HepG2 (cell line): ENCODE data around the gene GRM2. TPM values are rescaled to one million over a fixed set of nuclear protein-coding genes. Genes with fewer than 3 reads are reported as not detected.

Experiments
- BCL6 ChIP-seq: IDR thresholded peaks from 2 replicates; pipeline ENCODE4 v1.6.1; 2016; ENCODE audit warnings: missing genetic modification reagents, missing compliant biosample characterization
- ELF1 ChIP-seq: sonication (generic); formaldehyde crosslinking; IDR thresholded peaks from 2 replicates; pipeline ENCODE4 v1.4.0; 2020; ENCODE audit warnings: missing genetic modification reagents
- NCOR1 ChIP-seq: fragments of 200-600 bp; sonication (generic); IDR thresholded peaks from 2 replicates; pipeline ENCODE4 v1.7.0; 2017; ENCODE audit warnings: antibody characterized with exemption, low read length, borderline replicate concordance
- NFKBIZ ChIP-seq: IDR thresholded peaks from 2 replicates; pipeline ENCODE4 v1.6.1; 2018; ENCODE audit warnings: missing genetic modification reagents, missing compliant biosample characterization
- PHF8 ChIP-seq: sonication (generic); formaldehyde crosslinking; IDR thresholded peaks from 2 replicates; pipeline ENCODE4 v1.5.0; 2020; ENCODE audit warnings: missing genetic modification reagents
- RBM39 ChIP-seq: fragments of 200-400 bp; formaldehyde crosslinking; IDR thresholded peaks from one replicate; pipeline ENCODE4 v1.6.1; 2018; ENCODE audit warnings: antibody characterized with exemption, mild to moderate bottlenecking, low read depth, low read length; ENCODE audit not compliant: poor library complexity, severe bottlenecking
- SMC3 ChIP-seq: IDR thresholded peaks from 2 replicates; pipeline ENCODE4 v1.6.1; 2011; ENCODE audit warnings: low read length, improper control_type of control experiment
- SOX5 ChIP-seq: IDR thresholded peaks from 2 replicates; pipeline ENCODE4 v1.6.1; 2016; ENCODE audit warnings: borderline replicate concordance
- polyA plus RNA-seq, 8 experiments: library from polyadenylated mRNA; depleted of rRNA in 3 of 8; stranded (reverse) in 7 of 8; unstranded in 1 of 8; fragments of >200 nt; fragmentation: Illumina TruSeq in 4 of 8; extraction: Trizol in 4 of 8; gene quantifications; 2 replicates each; pipeline versions ENCODE4 v1.2.1 to v1.2.3, GENCODE V29; 2011 to 2016; ENCODE audit warnings: low read depth in 4 of 8, missing spikeins in 1 of 8, mixed read lengths in 1 of 8; ENCODE audit not compliant: insufficient read depth in 1 of 8
- total RNA-seq, 5 experiments: library from RNA; depleted of rRNA; stranded (reverse); fragments of >200 nt; fragmentation: Illumina TruSeq; extraction: Trizol; gene quantifications; 2 replicates each; pipeline ENCODE4 v1.2.3, GENCODE V29; 2016; ENCODE audit warnings: low read depth in 1 of 5
- TF ChIP-seq, protein P1 (sequence below), 2 experiments: sonication (generic) in 1 of 2; formaldehyde crosslinking in 1 of 2; IDR thresholded peaks; 2 replicates each; pipeline versions ENCODE4 v1.4.0 to v1.6.1; 2016 to 2020; ENCODE audit warnings: borderline replicate concordance in 1 of 2, low read depth in 1 of 2, mild to moderate bottlenecking in 1 of 2, missing genetic modification reagents in 1 of 2
- TF ChIP-seq, protein P2 (sequence below): IDR thresholded peaks from 2 replicates; pipeline ENCODE4 v1.6.1; 2018; ENCODE audit warnings: missing genetic modification reagents, mild to moderate bottlenecking, missing compliant biosample characterization
- TF ChIP-seq, protein P3 (sequence below): sonication (generic); formaldehyde crosslinking; conservative IDR thresholded peaks from 2 replicates; pipeline ENCODE4 v1.8.0; 2022; ENCODE audit warnings: mild to moderate bottlenecking, moderate library complexity, missing genetic modification reagents
- TF ChIP-seq, protein P4 (sequence below): sonication (generic); formaldehyde crosslinking; IDR thresholded peaks from 2 replicates; pipeline ENCODE4 v1.5.0; 2020; ENCODE audit warnings: missing genetic modification reagents
- TF ChIP-seq, protein P5 (sequence below), 2 experiments: sonication (generic) in 1 of 2; formaldehyde crosslinking in 1 of 2; IDR thresholded peaks; 2 replicates each; pipeline versions ENCODE4 v1.4.0 to v1.6.1; 2018 to 2020; ENCODE audit warnings: missing genetic modification reagents in 2 of 2, borderline replicate concordance in 1 of 2, low read depth in 1 of 2, mild to moderate bottlenecking in 1 of 2, missing biosample characterization in 1 of 2
- TF ChIP-seq, protein P6 (sequence below): sonication (generic); formaldehyde crosslinking; IDR thresholded peaks from 2 replicates; pipeline ENCODE4 v1.5.1; 2020; ENCODE audit warnings: missing genetic modification reagents, mild to moderate bottlenecking, borderline replicate concordance

The GRM2 gene
- total and polyA plus RNA-seq, 2 of the 13 experiments (the other 11 are each of a cell fraction or from before 2014, with no cell fraction given), result 0.04 to 0.07 TPM

DNA sequence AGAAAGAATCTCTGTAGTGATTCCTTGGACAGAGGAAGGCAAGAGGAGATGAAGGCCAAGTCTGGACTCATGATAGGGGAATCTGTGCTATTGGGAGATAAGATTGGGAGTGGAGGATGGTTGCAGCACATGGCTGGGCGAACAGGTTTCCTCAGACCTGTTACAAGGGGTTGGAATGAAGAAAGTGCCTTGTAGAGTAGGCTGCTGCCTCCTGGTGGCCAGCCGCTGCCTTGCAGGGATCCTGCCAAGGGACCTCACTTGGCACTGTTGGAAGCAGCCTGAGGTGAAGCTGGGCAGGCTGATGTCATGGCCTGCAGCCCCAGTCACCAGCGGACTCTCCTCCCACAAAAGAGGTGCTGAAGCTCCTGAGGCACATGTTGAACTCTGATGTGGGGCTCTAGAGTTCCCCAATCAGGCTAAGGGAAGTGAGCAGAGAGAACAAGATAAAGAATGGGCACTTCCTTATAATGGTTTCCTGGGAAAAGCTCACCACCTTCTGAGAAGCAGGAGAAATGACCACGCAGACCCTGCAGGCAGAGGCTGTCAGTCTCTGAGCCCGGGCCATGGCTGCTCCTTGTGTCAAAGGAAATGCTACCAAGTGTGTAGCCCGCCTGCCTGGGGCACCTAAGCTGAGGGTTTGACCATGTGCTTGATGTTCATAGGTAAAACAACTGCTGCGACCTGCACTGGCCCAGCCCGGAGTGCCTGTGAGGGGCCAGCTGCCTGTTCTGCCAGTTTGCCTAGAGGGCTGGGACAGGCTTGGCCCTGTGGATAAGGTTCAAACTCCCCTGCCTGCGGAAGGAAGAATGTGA lies 37.4 kb upstream of the GRM2 start (continued):
- TF ChIP-seq, protein P1, sequence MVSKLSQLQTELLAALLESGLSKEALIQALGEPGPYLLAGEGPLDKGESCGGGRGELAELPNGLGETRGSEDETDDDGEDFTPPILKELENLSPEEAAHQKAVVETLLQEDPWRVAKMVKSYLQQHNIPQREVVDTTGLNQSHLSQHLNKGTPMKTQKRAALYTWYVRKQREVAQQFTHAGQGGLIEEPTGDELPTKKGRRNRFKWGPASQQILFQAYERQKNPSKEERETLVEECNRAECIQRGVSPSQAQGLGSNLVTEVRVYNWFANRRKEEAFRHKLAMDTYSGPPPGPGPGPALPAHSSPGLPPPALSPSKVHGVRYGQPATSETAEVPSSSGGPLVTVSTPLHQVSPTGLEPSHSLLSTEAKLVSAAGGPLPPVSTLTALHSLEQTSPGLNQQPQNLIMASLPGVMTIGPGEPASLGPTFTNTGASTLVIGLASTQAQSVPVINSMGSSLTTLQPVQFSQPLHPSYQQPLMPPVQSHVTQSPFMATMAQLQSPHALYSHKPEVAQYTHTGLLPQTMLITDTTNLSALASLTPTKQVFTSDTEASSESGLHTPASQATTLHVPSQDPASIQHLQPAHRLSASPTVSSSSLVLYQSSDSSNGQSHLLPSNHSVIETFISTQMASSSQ (IDR thresholded peaks at IDR 0.05; ENCODE audit: low read depth), result no peak
- TF ChIP-seq, protein P1 (CRISPR knock-in tag; IDR thresholded peaks at IDR 0.05; ENCODE audit: borderline replicate concordance), result no peak
- TF ChIP-seq SOX5 (no peak), SMC3 (peak; percentile 67), NFKBIZ (CRISPR knock-in tag) (no peak), BCL6 (no peak), ELF1 (CRISPR knock-in tag) (no peak; the same call in 1 of the 2 replicates), RBM39 (peak; percentile 47), NCOR1 (no peak), PHF8 (no peak)
- TF ChIP-seq, protein P2, sequence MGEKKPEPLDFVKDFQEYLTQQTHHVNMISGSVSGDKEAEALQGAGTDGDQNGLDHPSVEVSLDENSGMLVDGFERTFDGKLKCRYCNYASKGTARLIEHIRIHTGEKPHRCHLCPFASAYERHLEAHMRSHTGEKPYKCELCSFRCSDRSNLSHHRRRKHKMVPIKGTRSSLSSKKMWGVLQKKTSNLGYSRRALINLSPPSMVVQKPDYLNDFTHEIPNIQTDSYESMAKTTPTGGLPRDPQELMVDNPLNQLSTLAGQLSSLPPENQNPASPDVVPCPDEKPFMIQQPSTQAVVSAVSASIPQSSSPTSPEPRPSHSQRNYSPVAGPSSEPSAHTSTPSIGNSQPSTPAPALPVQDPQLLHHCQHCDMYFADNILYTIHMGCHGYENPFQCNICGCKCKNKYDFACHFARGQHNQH (CRISPR knock-in tag), result 0 out of 2 replicates have a peak, but pooled peaks have one; percentile 37
- TF ChIP-seq, protein P3, sequence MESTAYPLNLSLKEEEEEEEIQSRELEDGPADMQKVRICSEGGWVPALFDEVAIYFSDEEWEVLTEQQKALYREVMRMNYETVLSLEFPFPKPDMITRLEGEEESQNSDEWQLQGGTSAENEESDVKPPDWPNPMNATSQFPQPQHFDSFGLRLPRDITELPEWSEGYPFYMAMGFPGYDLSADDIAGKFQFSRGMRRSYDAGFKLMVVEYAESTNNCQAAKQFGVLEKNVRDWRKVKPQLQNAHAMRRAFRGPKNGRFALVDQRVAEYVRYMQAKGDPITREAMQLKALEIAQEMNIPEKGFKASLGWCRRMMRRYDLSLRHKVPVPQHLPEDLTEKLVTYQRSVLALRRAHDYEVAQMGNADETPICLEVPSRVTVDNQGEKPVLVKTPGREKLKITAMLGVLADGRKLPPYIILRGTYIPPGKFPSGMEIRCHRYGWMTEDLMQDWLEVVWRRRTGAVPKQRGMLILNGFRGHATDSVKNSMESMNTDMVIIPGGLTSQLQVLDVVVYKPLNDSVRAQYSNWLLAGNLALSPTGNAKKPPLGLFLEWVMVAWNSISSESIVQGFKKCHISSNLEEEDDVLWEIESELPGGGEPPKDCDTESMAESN (CRISPR knock-in tag), result 0 out of 2 replicates have a peak, but pooled peaks have one; percentile 31
- TF ChIP-seq, protein P4, sequence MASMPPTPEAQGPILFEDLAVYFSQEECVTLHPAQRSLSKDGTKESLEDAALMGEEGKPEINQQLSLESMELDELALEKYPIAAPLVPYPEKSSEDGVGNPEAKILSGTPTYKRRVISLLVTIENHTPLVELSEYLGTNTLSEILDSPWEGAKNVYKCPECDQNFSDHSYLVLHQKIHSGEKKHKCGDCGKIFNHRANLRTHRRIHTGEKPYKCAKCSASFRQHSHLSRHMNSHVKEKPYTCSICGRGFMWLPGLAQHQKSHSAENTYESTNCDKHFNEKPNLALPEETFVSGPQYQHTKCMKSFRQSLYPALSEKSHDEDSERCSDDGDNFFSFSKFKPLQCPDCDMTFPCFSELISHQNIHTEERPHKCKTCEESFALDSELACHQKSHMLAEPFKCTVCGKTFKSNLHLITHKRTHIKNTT (CRISPR knock-in tag), result no peak
- TF ChIP-seq, protein P5, sequence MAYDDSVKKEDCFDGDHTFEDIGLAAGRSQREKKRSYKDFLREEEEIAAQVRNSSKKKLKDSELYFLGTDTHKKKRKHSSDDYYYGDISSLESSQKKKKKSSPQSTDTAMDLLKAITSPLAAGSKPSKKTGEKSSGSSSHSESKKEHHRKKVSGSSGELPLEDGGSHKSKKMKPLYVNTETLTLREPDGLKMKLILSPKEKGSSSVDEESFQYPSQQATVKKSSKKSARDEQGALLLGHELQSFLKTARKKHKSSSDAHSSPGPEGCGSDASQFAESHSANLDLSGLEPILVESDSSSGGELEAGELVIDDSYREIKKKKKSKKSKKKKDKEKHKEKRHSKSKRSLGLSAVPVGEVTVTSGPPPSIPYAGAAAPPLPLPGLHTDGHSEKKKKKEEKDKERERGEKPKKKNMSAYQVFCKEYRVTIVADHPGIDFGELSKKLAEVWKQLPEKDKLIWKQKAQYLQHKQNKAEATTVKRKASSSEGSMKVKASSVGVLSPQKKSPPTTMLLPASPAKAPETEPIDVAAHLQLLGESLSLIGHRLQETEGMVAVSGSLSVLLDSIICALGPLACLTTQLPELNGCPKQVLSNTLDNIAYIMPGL (CRISPR knock-in tag; IDR thresholded peaks at IDR 0.05; ENCODE audit: borderline replicate concordance in 1 of 2, low read depth in 1 of 2), result peak; percentile 49 to 55; a peak in 1 of 4 replicates
- TF ChIP-seq, protein P6, sequence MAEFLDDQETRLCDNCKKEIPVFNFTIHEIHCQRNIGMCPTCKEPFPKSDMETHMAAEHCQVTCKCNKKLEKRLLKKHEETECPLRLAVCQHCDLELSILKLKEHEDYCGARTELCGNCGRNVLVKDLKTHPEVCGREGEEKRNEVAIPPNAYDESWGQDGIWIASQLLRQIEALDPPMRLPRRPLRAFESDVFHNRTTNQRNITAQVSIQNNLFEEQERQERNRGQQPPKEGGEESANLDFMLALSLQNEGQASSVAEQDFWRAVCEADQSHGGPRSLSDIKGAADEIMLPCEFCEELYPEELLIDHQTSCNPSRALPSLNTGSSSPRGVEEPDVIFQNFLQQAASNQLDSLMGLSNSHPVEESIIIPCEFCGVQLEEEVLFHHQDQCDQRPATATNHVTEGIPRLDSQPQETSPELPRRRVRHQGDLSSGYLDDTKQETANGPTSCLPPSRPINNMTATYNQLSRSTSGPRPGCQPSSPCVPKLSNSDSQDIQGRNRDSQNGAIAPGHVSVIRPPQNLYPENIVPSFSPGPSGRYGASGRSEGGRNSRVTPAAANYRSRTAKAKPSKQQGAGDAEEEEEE, result no peak
